HFFc6 (cell line): ENCODE results near the gene ZFYVE26. TPM values are rescaled to one million over a fixed set of nuclear protein-coding genes. Genes with fewer than 3 reads are reported as not detected.

Source experiments
- DNase-seq: peaks from one replicate; pipeline ENCODE4 v3.0.0-alpha.2; 2018
- H3K27ac Mint-ChIP-seq: 2 replicates; pipeline ENCODE4 v1.8.0; 2020; ENCODE audit warnings: mild to moderate bottlenecking, mixed read lengths
- H3K27me3 Mint-ChIP-seq: 2 replicates; pipeline ENCODE4 v1.8.0; 2021; ENCODE audit warnings: mild to moderate bottlenecking, moderate library complexity, mixed read lengths; ENCODE audit not compliant: insufficient read depth
- H3K36me3 Mint-ChIP-seq: 2 replicates; pipeline ENCODE4 v1.8.0; 2021; ENCODE audit warnings: low read depth, mixed read lengths
- H3K4me1 Mint-ChIP-seq: 2 replicates; pipeline ENCODE4 v1.8.0; 2020; ENCODE audit warnings: low read depth, mixed read lengths
- H3K4me3 Mint-ChIP-seq: 2 replicates; pipeline ENCODE4 v1.8.0; 2020; ENCODE audit warnings: mild to moderate bottlenecking, moderate library complexity, mixed read lengths
- H3K9me3 Mint-ChIP-seq: 2 replicates; pipeline ENCODE4 v1.8.0; 2020; ENCODE audit warnings: mild to moderate bottlenecking, mixed read lengths
- total RNA-seq, 6 experiments: library from RNA; stranded (reverse); fragmentation: NEBNext Ultra II Directional; extraction: Animal tissue kit (Norgen Biotek cat#: 25700); gene quantifications; 2 replicates in 1 of 6; 3 replicates in 5 of 6; pipeline ENCODE4 v1.2.3, GENCODE V29; 2021
- TF ChIP-seq, protein P1 (sequence below): fragments of 200-600 bp; sonication (generic); IDR thresholded peaks from 2 replicates; pipeline ENCODE4 v1.5.0; 2021; ENCODE audit warnings: antibody characterized with exemption, mild to moderate bottlenecking

The ZFYVE26 gene
- total RNA-seq, 6 experiments from 2014 or later = 12.8 to 17.2 (median 14.7) TPM

DNA sequence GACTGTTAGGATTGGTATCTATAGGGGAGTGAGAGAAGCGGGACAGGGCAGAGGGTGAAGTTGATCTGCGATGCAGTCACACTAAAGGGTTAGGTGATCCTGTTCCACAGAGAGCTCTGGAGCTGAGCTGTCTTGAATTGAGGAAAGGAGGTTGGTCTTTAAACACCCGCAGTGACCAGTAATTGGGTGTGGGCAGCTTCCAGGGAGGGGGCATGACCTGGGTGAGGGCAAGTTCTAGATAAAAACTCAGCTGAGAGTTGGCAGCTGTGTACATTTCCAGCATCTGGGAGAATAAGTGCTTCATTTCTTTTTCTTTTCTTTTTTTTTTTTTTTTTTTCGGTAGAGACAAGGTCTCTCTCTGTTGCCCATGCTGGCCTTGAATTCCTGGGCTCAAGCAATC lies 79.6 kb downstream of the ZFYVE26 start:
- Mint-ChIP-seq H3K27ac (no peak overlapping the region), H3K36me3 (no peaks in the 10 kb centered on the region), H3K9me3 (no peaks in the 10 kb centered on the region), H3K27me3 (peaks cover 8% of the 10 kb centered on the region), H3K4me3 (no peak overlapping the region), H3K4me1 (peaks cover 24% of the 10 kb centered on the region)
- DNase-seq = no peak
- TF ChIP-seq, protein P1, sequence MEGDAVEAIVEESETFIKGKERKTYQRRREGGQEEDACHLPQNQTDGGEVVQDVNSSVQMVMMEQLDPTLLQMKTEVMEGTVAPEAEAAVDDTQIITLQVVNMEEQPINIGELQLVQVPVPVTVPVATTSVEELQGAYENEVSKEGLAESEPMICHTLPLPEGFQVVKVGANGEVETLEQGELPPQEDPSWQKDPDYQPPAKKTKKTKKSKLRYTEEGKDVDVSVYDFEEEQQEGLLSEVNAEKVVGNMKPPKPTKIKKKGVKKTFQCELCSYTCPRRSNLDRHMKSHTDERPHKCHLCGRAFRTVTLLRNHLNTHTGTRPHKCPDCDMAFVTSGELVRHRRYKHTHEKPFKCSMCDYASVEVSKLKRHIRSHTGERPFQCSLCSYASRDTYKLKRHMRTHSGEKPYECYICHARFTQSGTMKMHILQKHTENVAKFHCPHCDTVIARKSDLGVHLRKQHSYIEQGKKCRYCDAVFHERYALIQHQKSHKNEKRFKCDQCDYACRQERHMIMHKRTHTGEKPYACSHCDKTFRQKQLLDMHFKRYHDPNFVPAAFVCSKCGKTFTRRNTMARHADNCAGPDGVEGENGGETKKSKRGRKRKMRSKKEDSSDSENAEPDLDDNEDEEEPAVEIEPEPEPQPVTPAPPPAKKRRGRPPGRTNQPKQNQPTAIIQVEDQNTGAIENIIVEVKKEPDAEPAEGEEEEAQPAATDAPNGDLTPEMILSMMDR = no peak

DNA sequence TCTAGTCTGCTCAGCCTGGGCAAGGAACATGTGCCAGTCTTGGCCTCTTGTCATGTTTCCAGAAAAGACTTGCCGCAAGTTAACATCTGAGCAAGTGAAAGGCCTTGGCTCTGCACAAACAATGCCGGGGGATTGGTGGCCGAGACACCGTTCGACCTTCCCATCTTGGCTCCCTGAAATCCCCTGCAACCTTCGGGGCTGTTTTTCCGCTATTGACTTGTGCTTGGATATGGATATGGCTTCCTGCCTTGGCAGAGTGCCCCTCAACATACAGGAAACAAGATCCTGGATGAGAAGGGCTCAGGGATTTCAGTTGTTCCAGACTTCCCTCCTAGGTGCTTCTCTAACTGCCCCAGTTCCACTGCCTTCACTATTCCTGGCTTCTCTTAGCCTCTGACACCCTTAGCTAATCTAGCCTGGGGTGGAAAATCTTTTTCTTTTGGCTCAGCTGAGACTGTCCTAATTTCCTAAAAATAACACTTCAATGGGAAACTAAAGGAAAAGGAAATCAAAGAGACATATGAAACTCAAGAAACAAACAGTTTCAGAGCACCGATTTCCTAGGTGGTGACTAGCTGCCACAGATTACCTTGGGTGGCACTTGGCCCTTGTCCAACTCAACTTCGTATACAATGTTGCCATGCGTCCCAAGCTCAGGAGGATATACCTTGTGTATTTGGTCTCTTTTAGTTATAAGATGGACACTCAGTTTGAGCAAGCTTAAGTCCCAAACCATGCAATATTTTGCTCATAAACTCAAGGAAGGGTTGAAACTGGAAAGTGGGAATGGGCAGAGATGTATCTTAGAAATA lies 80.8 kb downstream of the ZFYVE26 start:
- no peak overlapping the region for H3K27ac Mint-ChIP-seq
- TF ChIP-seq, protein P1 = no peak
- DNase-seq = no peak

DNA sequence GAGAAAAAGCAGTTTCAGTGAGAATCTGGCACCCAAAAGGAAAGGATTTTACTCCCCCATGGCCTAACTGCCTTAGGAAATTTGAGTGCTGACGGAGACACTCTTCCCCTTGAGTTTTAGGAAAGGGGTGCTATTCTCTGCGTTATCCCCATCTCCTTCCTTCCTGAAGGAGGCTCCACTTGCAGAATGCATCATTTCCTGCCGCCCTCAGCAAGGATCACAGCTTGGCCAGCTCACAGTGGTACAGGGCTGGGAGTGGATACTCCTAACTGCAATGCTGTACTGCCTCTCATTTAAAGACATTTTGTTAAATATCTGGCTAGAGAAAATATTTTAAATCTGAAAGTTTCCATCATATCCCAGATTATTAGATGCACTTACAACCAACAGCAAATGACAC lies 81.7 kb downstream of the ZFYVE26 start:
- Mint-ChIP-seq H3K27ac (no peak overlapping the region), H3K9me3 (no peaks in the 10 kb centered on the region), H3K27me3 (peaks cover 10% of the 10 kb centered on the region), H3K36me3 (no peaks in the 10 kb centered on the region), H3K4me3 (no peak overlapping the region), H3K4me1 (peaks cover 23% of the 10 kb centered on the region)
- peak; percentile 4 for DNase-seq
- TF ChIP-seq, protein P1 = peak; percentile 37; the same call in 1 of the 2 replicates

More for the DNA sequence above, 80.8 kb downstream of the ZFYVE26 start:
- Mint-ChIP-seq H3K27me3 (peaks cover 8% of the 10 kb centered on the region), H3K4me3 (no peak overlapping the region), H3K36me3 (no peaks in the 10 kb centered on the region), H3K4me1 (peaks cover 24% of the 10 kb centered on the region), H3K9me3 (no peaks in the 10 kb centered on the region)

DNA sequence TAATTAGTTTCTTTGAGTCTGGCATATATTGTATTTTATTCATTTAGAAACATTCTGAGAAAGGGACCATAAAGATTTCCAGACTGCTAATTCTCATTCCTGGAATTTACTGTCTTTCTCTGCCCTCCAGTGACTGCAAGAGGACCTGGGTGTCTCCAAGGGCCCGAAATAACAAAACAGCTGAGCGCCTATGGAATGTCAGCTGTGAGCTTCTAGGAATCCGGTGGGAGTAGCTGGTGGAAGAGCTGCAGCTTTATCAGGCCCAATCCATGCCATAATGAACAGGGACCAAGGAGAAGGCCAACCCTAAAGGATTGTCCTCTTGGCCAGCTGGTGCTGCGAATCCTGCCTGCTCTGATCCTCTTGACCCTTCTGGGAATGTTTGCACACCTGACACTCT lies 82.8 kb downstream of the ZFYVE26 start:
- no peak for DNase-seq
- H3K27me3 Mint-ChIP-seq = peaks cover 18% of the 10 kb centered on the region
- no peak overlapping the region for H3K4me3 Mint-ChIP-seq
- TF ChIP-seq, protein P1 = no peak
- H3K36me3 Mint-ChIP-seq = no peaks in the 10 kb centered on the region
- H3K4me1 Mint-ChIP-seq = peaks cover 12% of the 10 kb centered on the region
- no peak overlapping the region for H3K27ac Mint-ChIP-seq
- H3K9me3 Mint-ChIP-seq = no peaks in the 10 kb centered on the region

DNA sequence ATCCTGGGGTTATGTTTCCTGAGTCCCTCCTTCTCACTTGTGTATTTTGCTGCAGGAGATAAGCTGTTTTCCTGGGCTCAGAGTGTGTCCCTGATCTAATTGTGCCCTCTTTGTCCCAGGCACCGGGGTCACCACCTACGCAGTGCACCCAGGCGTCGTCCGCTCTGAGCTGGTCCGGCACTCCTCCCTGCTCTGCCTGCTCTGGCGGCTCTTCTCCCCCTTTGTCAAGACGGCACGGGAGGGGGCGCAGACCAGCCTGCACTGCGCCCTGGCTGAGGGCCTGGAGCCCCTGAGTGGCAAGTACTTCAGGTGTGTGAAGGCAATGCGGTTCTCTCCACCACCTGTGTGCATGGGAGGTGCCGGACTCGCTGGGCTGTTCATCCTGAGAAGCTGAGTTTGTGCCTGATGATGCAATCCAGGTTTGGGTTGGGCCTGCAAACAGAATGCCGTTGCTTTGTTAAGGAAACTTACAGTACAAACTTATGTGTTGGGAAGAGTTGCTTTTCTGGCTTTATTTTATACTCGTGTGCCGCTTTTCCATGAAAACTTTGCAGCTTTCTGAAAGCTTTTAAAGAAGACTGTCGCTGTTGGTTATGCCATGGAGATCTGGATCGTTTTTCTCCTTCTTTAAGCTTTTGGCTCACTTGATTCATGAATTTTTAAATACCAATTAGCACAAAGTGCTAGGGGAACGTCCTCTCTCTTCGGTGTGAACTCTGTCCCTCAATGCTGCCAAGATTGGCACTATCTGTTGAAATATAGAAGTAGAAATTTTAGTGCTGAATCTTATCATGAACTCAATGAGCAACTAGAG lies 87.1 kb downstream of the ZFYVE26 start:
- Mint-ChIP-seq H3K27me3 (peaks cover 34% of the 10 kb centered on the region), H3K36me3 (no peaks in the 10 kb centered on the region), H3K4me1 (no peaks in the 10 kb centered on the region), H3K9me3 (peaks cover 5% of the 10 kb centered on the region; the same call in 1 of the 2 replicates), H3K27ac (no peak overlapping the region), H3K4me3 (no peak overlapping the region)
- TF ChIP-seq, protein P1 = no peak
- DNase-seq = no peak
